ENCODE measurements around the gene TMED7. TPM values are rescaled to one million over a fixed set of nuclear protein-coding genes. Genes with fewer than 3 reads are reported as not detected.

Gene TMED7
- polyA plus RNA-seq, 3 donors, result 18.2 to 70.1 (median 65.1) TPM

GRCh38 chr5:115644046-115644445, 18.2 kb upstream of the TMED7 start:
- Histone ChIP-seq H3K79me2 (ENCODE audit: insufficient read depth, low read length) (no peaks in the 10 kb centered on the region), H3K9ac (ENCODE audit: insufficient read depth, low read length, poor library complexity, severe bottlenecking) (no peak overlapping the region)
- peaks cover 9 to 16% (median 11%) of the 10 kb centered on the region in 3 donors for H3K27me3 Mint-ChIP-seq (ENCODE audit: low read depth in 3 of 3)

GRCh38 chr5:115641948-115642347, 16.1 kb upstream of the TMED7 start:
- no peaks in the 10 kb centered on the region for H3K36me3 Mint-ChIP-seq
- Histone ChIP-seq H4K20me1 (ENCODE audit: insufficient read depth, low read length) (no peaks in the 10 kb centered on the region), H2AFZ (ENCODE audit: insufficient read depth, low read depth, low read length, poor library complexity, severe bottlenecking) (no peak overlapping the region), H3K36me3 (replicated peaks in 1 of 2; ENCODE audit: control insufficient read depth in 1 of 2, insufficient read depth in 2 of 2, low read length in 2 of 2) (no peaks in the 10 kb centered on the region), H3K4me3 (replicated peaks in 1 of 3; ENCODE audit: low read depth in 2 of 3, low read length in 3 of 3) (no peak overlapping the region), H3K27ac (ENCODE audit: low read depth in 1 of 2, low read length in 2 of 2) (no peak overlapping the region), H3K4me1 (ENCODE audit: control insufficient read depth in 1 of 2, insufficient read depth in 2 of 2, low read length in 2 of 2) (no peaks in the 10 kb centered on the region), H3K27me3 (ENCODE audit: control insufficient read depth in 2 of 2, insufficient read depth in 2 of 2, low read length in 2 of 2) (peaks cover 0 to 2% of the 10 kb centered on the region in 2 donors), H3K4me2 (replicated peaks; ENCODE audit: extremely low read depth, low read length, poor library complexity, severe bottlenecking) (no peak overlapping the region), H3K9ac (ENCODE audit: insufficient read depth, low read length, poor library complexity, severe bottlenecking) (no peak overlapping the region), H3K79me2 (ENCODE audit: insufficient read depth, low read length) (no peaks in the 10 kb centered on the region), H3K9me3 (replicated peaks in 1 of 2; ENCODE audit: control insufficient read depth in 1 of 2, insufficient read depth in 1 of 2, low read length in 2 of 2) (no peaks in the 10 kb centered on the region)
- intact Hi-C loops (cut with micrococcal nuclease), result no loop called here
- H3K4me3 Mint-ChIP-seq, result no peak overlapping the region
- TF ChIP-seq CTCF (IDR thresholded peaks at IDR 0.05), result no peak
- peaks cover 6 to 16% (median 10%) of the 10 kb centered on the region in 3 donors for H3K27me3 Mint-ChIP-seq (ENCODE audit: low read depth in 3 of 3)
- no peaks in the 10 kb centered on the region for H3K4me1 Mint-ChIP-seq
- no peak for DNase-seq
- H3K9me3 Mint-ChIP-seq, result peaks cover 0 to 7% (median 3%) of the 10 kb centered on the region in 7 donors
- H3K27ac Mint-ChIP-seq, result no peak overlapping the region
- WGBS (ENCODE audit: insufficient coverage), result no CpG with 5 or more reads among the region's 1 CpG

More at GRCh38 chr5:115644046-115644445, 18.2 kb upstream of the TMED7 start:
- H3K4me3 ChIP-seq (replicated peaks in 1 of 3; ENCODE audit: low read depth in 2 of 3, low read length in 3 of 3), result no peak overlapping the region
- no peak overlapping the region for H3K4me2 ChIP-seq (replicated peaks; ENCODE audit: extremely low read depth, low read length, poor library complexity, severe bottlenecking)
- no peaks in the 10 kb centered on the region for H3K36me3 ChIP-seq (replicated peaks in 1 of 2; ENCODE audit: control insufficient read depth in 1 of 2, insufficient read depth in 2 of 2, low read length in 2 of 2)
- H3K9me3 ChIP-seq (replicated peaks in 1 of 2; ENCODE audit: control insufficient read depth in 1 of 2, insufficient read depth in 1 of 2, low read length in 2 of 2), result no peaks in the 10 kb centered on the region
- H3K27ac Mint-ChIP-seq, result no peak overlapping the region
- DNase-seq, result no peak
- no peak overlapping the region for H3K4me3 Mint-ChIP-seq
- H3K4me1 ChIP-seq (ENCODE audit: control insufficient read depth in 1 of 2, insufficient read depth in 2 of 2, low read length in 2 of 2), result no peaks in the 10 kb centered on the region
- no peaks in the 10 kb centered on the region for H4K20me1 ChIP-seq (ENCODE audit: insufficient read depth, low read length)
- no peak overlapping the region for H2AFZ ChIP-seq (ENCODE audit: insufficient read depth, low read depth, low read length, poor library complexity, severe bottlenecking)
- no peaks in the 10 kb centered on the region for H3K4me1 Mint-ChIP-seq
- H3K36me3 Mint-ChIP-seq, result no peaks in the 10 kb centered on the region
- H3K27me3 ChIP-seq (ENCODE audit: control insufficient read depth in 2 of 2, insufficient read depth in 2 of 2, low read length in 2 of 2), result peaks cover 0 to 2% of the 10 kb centered on the region in 2 donors
- H3K27ac ChIP-seq (ENCODE audit: low read depth in 1 of 2, low read length in 2 of 2), result no peak overlapping the region
- H3K9me3 Mint-ChIP-seq, result peaks cover 0 to 9% (median 3%) of the 10 kb centered on the region in 7 donors
- no CpG with 5 or more reads among the region's 2 CpGs for WGBS (ENCODE audit: insufficient coverage)
- no peak for TF ChIP-seq CTCF (IDR thresholded peaks at IDR 0.05)
- intact Hi-C loops (cut with micrococcal nuclease), result no loop called here

Measured in CD14-positive monocyte (primary cell).